ENCODE measurements around the gene PRKCE.

- TF ChIP-seq CTCF (IDR thresholded peaks at IDR 0.05) (no peak), POLR2A (IDR thresholded peaks at IDR 0.05) (no peak), EP300 (IDR thresholded peaks at IDR 0.05) (no peak), POLR2AphosphoS5 (IDR thresholded peaks at IDR 0.05) (no peak)
Measured at GRCh38 chr2:46211461-46211860, 560.0 kb downstream of the PRKCE start.
